GM21360 (cell line): ENCODE data around the gene GPA33.

Experiments used
- ATAC-seq: cut with Tn5 transposase; IDR thresholded peaks from one replicate; pipeline ENCODE4 v1.9.1; 2021; ENCODE audit warnings: mild to moderate bottlenecking, moderate library complexity; ENCODE audit not compliant: unreplicated experiment

GPA33 gene

GRCh38 chr1:167118188-167118587 lies 28.0 kb upstream of the GPA33 start:
- ATAC-seq = no peak

GRCh38 chr1:167117225-167117624 lies 27.0 kb upstream of the GPA33 start:
- no peak for ATAC-seq

GRCh38 chr1:167116174-167116573 lies 26.0 kb upstream of the GPA33 start:
- ATAC-seq = no peak

- no peak for ATAC-seq
Observed at GRCh38 chr1:167115655-167116054, 25.5 kb upstream of the GPA33 start.

- no peak for ATAC-seq
Observed at GRCh38 chr1:167114725-167115124, 24.5 kb upstream of the GPA33 start.

GRCh38 chr1:167111868-167112709 lies 21.9 kb upstream of the GPA33 start:
- ATAC-seq = no peak

GRCh38 chr1:167110586-167110985 lies 20.4 kb upstream of the GPA33 start:
- ATAC-seq = peak; percentile 73

GRCh38 chr1:167109125-167109524 lies 18.9 kb upstream of the GPA33 start:
- ATAC-seq = no peak

- no peak for ATAC-seq
Observed at GRCh38 chr1:167107456-167107855, 17.3 kb upstream of the GPA33 start.

- no peak for ATAC-seq
Observed at GRCh38 chr1:167106119-167106461, 15.9 kb upstream of the GPA33 start.

GRCh38 chr1:167105271-167106118 lies 15.3 kb upstream of the GPA33 start:
- no peak for ATAC-seq

- no peak for ATAC-seq
Observed at GRCh38 chr1:167104256-167104633, 14.1 kb upstream of the GPA33 start.

- ATAC-seq = no peak
Observed at GRCh38 chr1:167102906-167103573, 12.9 kb upstream of the GPA33 start.

GRCh38 chr1:167101754-167102153 lies 11.6 kb upstream of the GPA33 start:
- ATAC-seq = no peak

GRCh38 chr1:167100730-167101129 lies 10.6 kb upstream of the GPA33 start:
- ATAC-seq = no peak

- ATAC-seq = no peak
Observed at GRCh38 chr1:167099851-167100250, 9.7 kb upstream of the GPA33 start.

GRCh38 chr1:167095368-167095767 lies 5.2 kb upstream of the GPA33 start:
- ATAC-seq = no peak

- no peak for ATAC-seq
Observed at GRCh38 chr1:167094690-167095089, 4.5 kb upstream of the GPA33 start.

GRCh38 chr1:167093846-167094516 lies 3.8 kb upstream of the GPA33 start, which contains the start of gene STYXL2:
Gene STYXL2, plus strand, starts transcription at chr1:167094075. Its CDS starts 775 bp downstream, at chr1:167094850.
- no peak for ATAC-seq

- no peak for ATAC-seq
Observed at GRCh38 chr1:167092653-167093052, 2.5 kb upstream of the GPA33 start.

- no peak for ATAC-seq
Observed at GRCh38 chr1:167089939-167090313, 251 bp downstream of the GPA33 start.
